Mammary epithelial cell (primary cell): ENCODE data around the gene ERMN.

ENCODE experiments used
- EZH2 ChIP-seq: IDR thresholded peaks from 2 replicates; pipeline ENCODE4 v1.6.1; 2012; ENCODE audit warnings: low read length, inconsistent platforms, borderline replicate concordance
- TF ChIP-seq, protein P1 (sequence below), 2 donors: IDR thresholded peaks in 1 of 2; conservative IDR thresholded peaks in 1 of 2; 2 replicates each; pipeline ENCODE4 v1.5.1; 2011 to 2012; ENCODE audit warnings: inconsistent platforms in 2 of 2, low read length in 2 of 2, mild to moderate bottlenecking in 2 of 2, control low read depth in 1 of 2, low read depth in 1 of 2; ENCODE audit not compliant: insufficient read depth in 1 of 2; ENCODE audit errors: extremely low read depth in 1 of 2

DNA sequence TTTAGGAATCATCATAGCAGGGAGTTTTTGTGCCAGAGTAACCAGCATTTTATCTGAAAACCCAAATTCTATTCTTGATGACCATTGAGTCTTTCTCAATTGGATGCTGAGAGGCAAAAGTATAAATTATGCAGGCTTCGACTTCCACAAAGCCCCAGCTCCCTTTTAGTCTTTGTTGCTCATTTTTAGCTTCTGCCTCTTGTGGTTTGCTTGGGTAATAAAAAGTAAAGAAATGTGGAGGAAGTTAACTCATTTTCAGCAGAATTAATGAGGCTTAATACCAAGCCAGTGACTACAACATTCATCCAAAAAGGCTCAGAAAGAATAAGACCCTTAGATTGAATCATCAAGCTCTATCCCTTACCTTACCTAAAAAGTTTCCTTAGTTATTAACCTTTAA lies 18.6 kb downstream of the ERMN start:
- TF ChIP-seq EZH2, result no peak
- TF ChIP-seq, protein P1, sequence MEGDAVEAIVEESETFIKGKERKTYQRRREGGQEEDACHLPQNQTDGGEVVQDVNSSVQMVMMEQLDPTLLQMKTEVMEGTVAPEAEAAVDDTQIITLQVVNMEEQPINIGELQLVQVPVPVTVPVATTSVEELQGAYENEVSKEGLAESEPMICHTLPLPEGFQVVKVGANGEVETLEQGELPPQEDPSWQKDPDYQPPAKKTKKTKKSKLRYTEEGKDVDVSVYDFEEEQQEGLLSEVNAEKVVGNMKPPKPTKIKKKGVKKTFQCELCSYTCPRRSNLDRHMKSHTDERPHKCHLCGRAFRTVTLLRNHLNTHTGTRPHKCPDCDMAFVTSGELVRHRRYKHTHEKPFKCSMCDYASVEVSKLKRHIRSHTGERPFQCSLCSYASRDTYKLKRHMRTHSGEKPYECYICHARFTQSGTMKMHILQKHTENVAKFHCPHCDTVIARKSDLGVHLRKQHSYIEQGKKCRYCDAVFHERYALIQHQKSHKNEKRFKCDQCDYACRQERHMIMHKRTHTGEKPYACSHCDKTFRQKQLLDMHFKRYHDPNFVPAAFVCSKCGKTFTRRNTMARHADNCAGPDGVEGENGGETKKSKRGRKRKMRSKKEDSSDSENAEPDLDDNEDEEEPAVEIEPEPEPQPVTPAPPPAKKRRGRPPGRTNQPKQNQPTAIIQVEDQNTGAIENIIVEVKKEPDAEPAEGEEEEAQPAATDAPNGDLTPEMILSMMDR (conservative IDR thresholded peaks at IDR 0.05 in 1 of 2, IDR thresholded peaks at IDR 0.05 in 1 of 2; ENCODE audit: extremely low read depth in 1 of 2, insufficient read depth in 1 of 2, low read depth in 1 of 2, low read length in 2 of 2), result no peak
